ENCODE measurements around the gene RPP30. TPM values are rescaled to one million over a fixed set of nuclear protein-coding genes. Genes with fewer than 3 reads are reported as not detected.
"Not testable (repeated sequence)": the region's sequence is repeated elsewhere in the genome, so short reads cannot be mapped to it uniquely, and the experiment has no call there.

The RPP30 gene
- total RNA-seq, 1 donor from 2014 or later = 24.7 TPM

GRCh38 chr10:90893190-90893589 is 21.4 kb downstream of the RPP30 start:
- DNase-seq (ENCODE audit: low spot score) = no peak
- Mint-ChIP-seq H3K9me3 (ENCODE audit: low read depth) (no peaks in the 10 kb centered on the region), H3K27ac (ENCODE audit: unreplicated experiment) (no peak overlapping the region), H3K4me3 (ENCODE audit: unreplicated experiment) (no peak overlapping the region), H3K4me1 (ENCODE audit: low read depth) (no peaks in the 10 kb centered on the region), H3K27me3 (ENCODE audit: low read depth) (no peaks in the 10 kb centered on the region), H3K36me3 (ENCODE audit: low read depth) (peaks cover 24% of the 10 kb centered on the region)
- no peak for TF ChIP-seq CTCF (IDR thresholded peaks at IDR 0.05)

- not testable (repeated sequence) for H3K9me3 Mint-ChIP-seq (ENCODE audit: low read depth); H3K4me3 Mint-ChIP-seq (ENCODE audit: unreplicated experiment); DNase-seq (ENCODE audit: low spot score); H3K27me3 Mint-ChIP-seq (ENCODE audit: low read depth); H3K27ac Mint-ChIP-seq (ENCODE audit: unreplicated experiment); H3K4me1 Mint-ChIP-seq (ENCODE audit: low read depth)
- peaks cover 18% of the 10 kb centered on the region for H3K36me3 Mint-ChIP-seq (ENCODE audit: low read depth)
These were observed 25.1 kb downstream of the RPP30 start for GRCh38 chr10:90896916-90897315.

GRCh38 chr10:90905925-90906324 is 34.2 kb downstream of the RPP30 start:
- Mint-ChIP-seq H3K27me3 (ENCODE audit: low read depth) (no peaks in the 10 kb centered on the region), H3K27ac (ENCODE audit: unreplicated experiment) (no peak overlapping the region), H3K4me1 (ENCODE audit: low read depth) (no peaks in the 10 kb centered on the region), H3K9me3 (ENCODE audit: low read depth) (peaks cover 19% of the 10 kb centered on the region), H3K36me3 (ENCODE audit: low read depth) (peaks cover 4% of the 10 kb centered on the region), H3K4me3 (ENCODE audit: unreplicated experiment) (no peak overlapping the region)
- DNase-seq (ENCODE audit: low spot score) = no peak
- TF ChIP-seq CTCF (IDR thresholded peaks at IDR 0.05) = no peak

GRCh38 chr10:90906596-90906995 is 34.8 kb downstream of the RPP30 start:
- Mint-ChIP-seq H3K27ac (ENCODE audit: unreplicated experiment) (no peak overlapping the region), H3K9me3 (ENCODE audit: low read depth) (peaks cover 19% of the 10 kb centered on the region), H3K4me1 (ENCODE audit: low read depth) (peaks cover under 1% of the 10 kb centered on the region), H3K27me3 (ENCODE audit: low read depth) (no peaks in the 10 kb centered on the region), H3K36me3 (ENCODE audit: low read depth) (peaks cover 2% of the 10 kb centered on the region), H3K4me3 (ENCODE audit: unreplicated experiment) (no peak overlapping the region)
- DNase-seq (ENCODE audit: low spot score) = no peak
- no peak for TF ChIP-seq CTCF (IDR thresholded peaks at IDR 0.05)

- Mint-ChIP-seq H3K4me1 (ENCODE audit: low read depth) (peaks cover 25% of the 10 kb centered on the region), H3K27me3 (ENCODE audit: low read depth) (no peaks in the 10 kb centered on the region), H3K9me3 (ENCODE audit: low read depth) (peaks cover 19% of the 10 kb centered on the region), H3K4me3 (ENCODE audit: unreplicated experiment) (peak overlapping the region; percentile 24), H3K27ac (ENCODE audit: unreplicated experiment) (peak overlapping the region; percentile 90), H3K36me3 (ENCODE audit: low read depth) (peaks cover 11% of the 10 kb centered on the region)
- DNase-seq (ENCODE audit: low spot score) = no peak
- TF ChIP-seq CTCF (IDR thresholded peaks at IDR 0.05) = peak; percentile 97
These were observed 39.6 kb downstream of the RPP30 start for GRCh38 chr10:90911133-90912051.
